K562 (cell line): ENCODE results near the gene NCOA3. TPM values are rescaled to one million over a fixed set of nuclear protein-coding genes. Genes with fewer than 3 reads are reported as not detected.

ENCODE experiments used
- ATAC-seq: fragments of 200-7000 bp; cut with Tn5 transposase; 3 replicates; pipeline ENCODE4 v1.9.1; 2020; ENCODE audit warnings: moderate library complexity
- BruUV-seq: library from RNA; stranded (reverse); fragments of 400-500 nt; replicated peaks from 2 replicates; lab custom pipeline; 2021; lab: Mats Ljungman, UMichigan
- CTCF ChIA-PET: fragments of 300-600 bp; formaldehyde crosslinking; extraction: SDS; loops from one replicate; lab custom pipeline; 2021; ENCODE audit warnings: low intra/inter-chr PET ratio; lab: Yijun Ruan, JAX
- POLR2A ChIA-PET: fragments of 300-600, 350-650 bp; sonication (Branson Sonifier 250); formaldehyde crosslinking; extraction: SDS; loops from one replicate; lab custom pipeline; 2021; ENCODE audit warnings: antibody characterized with exemption, inconsistent platforms; lab: Yijun Ruan, JAX
- DNase-seq, 4 experiments: peaks; one replicate each; pipeline versions ENCODE4 v3.0.0 to v3.0.0-alpha.2; 2011 to 2018; ENCODE audit warnings: low spot score in 3 of 4, mixed read lengths in 3 of 4; ENCODE audit errors: extremely low read depth in 1 of 4
- FAIRE-seq: peaks from 2 replicates; lab custom pipeline; 2011; peaks lifted over from hg19 to GRCh38; lab: Jason Lieb, UNC
- H2AFZ ChIP-seq: 2 replicates; pipeline ENCODE4 v1.6.0; 2011; ENCODE audit warnings: low read depth, low read length, control low read depth, inconsistent platforms
- H3K27ac ChIP-seq: fragments of 200-600 bp; 3 replicates; pipeline ENCODE4 v1.8.0; 2011; ENCODE audit warnings: low read depth, mild to moderate bottlenecking, control low read depth, inconsistent platforms, low read length, moderate library complexity, mixed read lengths; ENCODE audit errors: extremely low read depth
- H3K27me3 ChIP-seq, 2 experiments: fragments of 300-600 bp in 1 of 2; 2 replicates in 1 of 2; 3 replicates in 1 of 2; pipeline versions ENCODE4 v1.6.0 to v1.8.0; 2011; ENCODE audit warnings: inconsistent platforms in 2 of 2, low read length in 2 of 2, mild to moderate bottlenecking in 1 of 2, mixed read lengths in 1 of 2, moderate library complexity in 1 of 2; ENCODE audit not compliant: control insufficient read depth in 2 of 2, insufficient read depth in 2 of 2
- H3K36me3 ChIP-seq: fragments of 300-600 bp; 3 replicates; pipeline ENCODE4 v1.8.0; 2011; ENCODE audit warnings: mild to moderate bottlenecking, low read length, inconsistent platforms; ENCODE audit not compliant: control insufficient read depth, insufficient read depth
- H3K4me1 ChIP-seq, 2 experiments: fragments of 200-600 bp in 1 of 2; replicated peaks in 1 of 2; 2 replicates in 1 of 2; 3 replicates in 1 of 2; pipeline versions ENCODE4 v1.5.1 to v1.8.0; 2011; ENCODE audit warnings: inconsistent platforms in 2 of 2, low read length in 2 of 2, mild to moderate bottlenecking in 1 of 2, mixed read lengths in 1 of 2, moderate library complexity in 1 of 2; ENCODE audit not compliant: control insufficient read depth in 2 of 2, insufficient read depth in 2 of 2
- H3K4me2 ChIP-seq: 2 replicates; pipeline ENCODE4 v1.6.1; 2011; ENCODE audit warnings: low read length, control low read depth, inconsistent platforms, mixed read lengths; ENCODE audit not compliant: insufficient read depth
- H3K4me3 ChIP-seq: fragments of 200-600 bp; sonication (generic), shearing (Covaris generic); 2 replicates; pipeline ENCODE4 v1.5.1; 2016; ENCODE audit warnings: control low read depth, inconsistent platforms
- H3K79me2 ChIP-seq: fragments of 200-600 bp; 3 replicates; pipeline ENCODE4 v1.8.0; 2011; ENCODE audit warnings: low read length, inconsistent platforms; ENCODE audit not compliant: control insufficient read depth, insufficient read depth
- H3K9ac ChIP-seq, 2 experiments: 2 replicates each; pipeline versions ENCODE4 v1.6.0 to v1.6.1; 2011; ENCODE audit warnings: low read depth in 2 of 2, low read length in 2 of 2, control low read depth in 1 of 2, inconsistent platforms in 1 of 2, mild to moderate bottlenecking in 1 of 2, mixed read lengths in 1 of 2; ENCODE audit not compliant: insufficient read depth in 1 of 2
- H3K9me1 ChIP-seq: one replicate; pipeline ENCODE4 v1.6.0; 2011; ENCODE audit warnings: inconsistent platforms, mild to moderate bottlenecking, low read length, moderate library complexity; ENCODE audit not compliant: control insufficient read depth, insufficient read depth
- H3K9me3 ChIP-seq: replicated peaks from 2 replicates; pipeline ENCODE4 v1.5.1; 2011; ENCODE audit warnings: low read depth, low read length, inconsistent platforms; ENCODE audit not compliant: control insufficient read depth, insufficient read depth
- H4K20me1 ChIP-seq: replicated peaks from 2 replicates; pipeline ENCODE4 v1.6.1; 2011; ENCODE audit warnings: low read length, inconsistent platforms, mixed read lengths; ENCODE audit not compliant: control insufficient read depth, insufficient read depth
- ATF1 ChIP-seq, 2 experiments: fragments of 450-650 bp in 1 of 2; IDR thresholded peaks; 2 replicates each; pipeline ENCODE4 v1.6.1; 2016; ENCODE audit warnings: missing compliant biosample characterization in 1 of 2, missing genetic modification characterization in 1 of 2
- EWSR1 ChIP-seq: fragments of 450-650 bp; IDR thresholded peaks from 2 replicates; pipeline ENCODE4 v1.6.1; 2018; ENCODE audit warnings: borderline replicate concordance, mild to moderate bottlenecking, low read depth, moderate library complexity; ENCODE audit not compliant: partially characterized antibody
- FOXJ2 ChIP-seq: fragments of 200-800 bp; sonication (Bioruptor generic); IDR thresholded peaks from 2 replicates; pipeline ENCODE4 v1.6.1; 2016; ENCODE audit warnings: missing genetic modification characterization, missing compliant biosample characterization
- GABPB1 ChIP-seq: sonication (generic); formaldehyde crosslinking; IDR thresholded peaks from 2 replicates; pipeline ENCODE4 v1.8.0; 2022; ENCODE audit warnings: mild to moderate bottlenecking, missing genetic modification reagents
- JUN ChIP-seq, 2 experiments: sonication (generic) in 1 of 2; formaldehyde crosslinking in 1 of 2; IDR thresholded peaks; 2 replicates each; pipeline versions ENCODE4 v1.6.1 to v1.8.0; 2012 to 2022; ENCODE audit warnings: borderline replicate concordance in 2 of 2, mild to moderate bottlenecking in 2 of 2, improper control_type of control experiment in 1 of 2, low read depth in 1 of 2, low read length in 1 of 2, missing genetic modification reagents in 1 of 2
- NR2C1 ChIP-seq, 2 experiments: fragments of 450-650 bp; IDR thresholded peaks; 2 replicates each; pipeline ENCODE4 v1.6.1; 2017; ENCODE audit warnings: mild to moderate bottlenecking in 2 of 2, antibody characterized with exemption in 1 of 2, inconsistent platforms in 1 of 2, missing compliant biosample characterization in 1 of 2, missing genetic modification characterization in 1 of 2
- PURB ChIP-seq: sonication (generic); formaldehyde crosslinking; IDR thresholded peaks from 2 replicates; pipeline ENCODE4 v1.9.0; 2021; ENCODE audit warnings: low read depth, mild to moderate bottlenecking, missing genetic modification reagents
- RCOR1 ChIP-seq, 2 experiments: IDR thresholded peaks; 2 replicates each; pipeline ENCODE4 v1.6.1; 2012; ENCODE audit warnings: low read depth in 2 of 2, low read length in 2 of 2, borderline replicate concordance in 1 of 2, improper control_type of control experiment in 1 of 2
- SMAD2 ChIP-seq: fragments of 150-350 bp; IDR thresholded peaks from 2 replicates; pipeline ENCODE4 v1.6.1; 2014; ENCODE audit warnings: low read depth, mild to moderate bottlenecking, low read length
- ZFPM2 ChIP-seq: fragments of 250-450 bp; sonication (Bioruptor Pico); IDR thresholded peaks from 2 replicates; pipeline ENCODE4 v1.5.1; 2022; ENCODE audit warnings: mild to moderate bottlenecking
- WGBS: fragments of 100-300 bp; shearing (Covaris generic); methylation state at CpG from one replicate; pipeline ENCODE4 v1.1.6; 2016; ENCODE audit warnings: low coverage, mixed read lengths; ENCODE audit not compliant: insufficient coverage; ENCODE audit errors: missing lambda C conversion rate; 5-methylcytosine and 5-hydroxymethylcytosine counted together
- in situ Hi-C: fragments of 300-500 bp; cut with MboI; formaldehyde crosslinking; loops from 4 replicates; pipeline ENCODE4 v1.15.0; 2018; ENCODE audit warnings: inconsistent platforms, mixed read lengths
- intact Hi-C: fragments of 100-400 bp; cut with micrococcal nuclease; formaldehyde crosslinking; loops from 2 replicates; pipeline ENCODE4 v1.14.2; 2022
- polyA plus RNA-seq, 8 experiments: library from polyadenylated mRNA; depleted of rRNA in 4 of 8; stranded (reverse) in 5 of 8; unstranded in 3 of 8; fragments of >200 nt; fragmentation: Nextera tagmentation in 2 of 8; fragmentation: Illumina TruSeq in 1 of 8; extraction: Ambion mirVana in 2 of 8; extraction: Trizol in 1 of 8; gene quantifications; 2 replicates each; pipeline versions ENCODE4 v1.2.1 to v1.2.3, GENCODE V29; 2011 to 2014; ENCODE audit warnings: inconsistent platforms in 1 of 8, missing spikeins in 1 of 8
- total RNA-seq, 7 experiments: library from RNA; depleted of rRNA in 6 of 7; stranded (reverse); fragments of >200 nt in 6 of 7; fragmentation: Illumina TruSeq in 2 of 7; extraction: Trizol in 2 of 7; gene quantifications; 2 replicates each; pipeline versions ENCODE4 v1.2.1 to v1.2.3, GENCODE V29; 2011 to 2021; ENCODE audit warnings: low replicate concordance in 1 of 7
- TF ChIP-seq, protein P1 (sequence below): sonication (generic); formaldehyde crosslinking; IDR thresholded peaks from 2 replicates; pipeline ENCODE4 v1.8.1; 2023; ENCODE audit warnings: mild to moderate bottlenecking, missing genetic modification reagents
- TF ChIP-seq, protein P2 (sequence below): fragments of 450-650 bp; IDR thresholded peaks from 2 replicates; pipeline ENCODE4 v1.6.1; 2018; ENCODE audit warnings: mild to moderate bottlenecking, low read depth; ENCODE audit not compliant: partially characterized antibody
- TF ChIP-seq, protein P3 (sequence below): fragments of 450-650 bp; IDR thresholded peaks from 2 replicates; pipeline ENCODE4 v1.6.1; 2017; ENCODE audit warnings: antibody characterized with exemption, mild to moderate bottlenecking

The NCOA3 gene
- total and polyA plus RNA-seq, 9 of the 15 experiments (the other 6 are each of a cell fraction or from before 2014, with no cell fraction given) = 3.2 to 24.3 (median 14.4) TPM

DNA sequence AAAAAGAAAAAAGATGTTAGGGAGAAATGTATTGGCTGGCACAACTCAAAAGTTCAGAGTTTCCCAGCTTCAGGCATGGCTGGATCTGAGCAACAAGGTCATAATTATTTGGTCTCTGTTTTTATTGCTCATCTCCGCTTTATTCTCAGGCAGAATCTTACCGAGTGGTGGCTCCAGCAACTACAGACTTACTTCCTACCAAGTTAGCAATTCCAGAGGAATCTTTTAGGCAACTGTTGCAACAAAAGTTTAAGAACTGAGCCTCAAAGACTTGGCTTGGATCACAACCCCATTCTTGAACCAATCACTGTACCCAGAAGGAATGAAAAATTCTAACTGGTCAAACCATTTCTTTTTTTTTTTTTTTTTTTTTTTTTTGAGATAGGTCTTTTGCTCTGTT, 35.5 kb upstream of the NCOA3 start:
- H3K4me3 ChIP-seq = no peak overlapping the region
- H3K9me3 ChIP-seq = no peaks in the 10 kb centered on the region; the same call in 1 of the 2 replicates
- H3K9ac ChIP-seq = no peak overlapping the region
- ChIA-PET CTCF (no interaction called here), POLR2A (no interaction called here)
- no peaks in the 10 kb centered on the region for H3K79me2 ChIP-seq
- no peaks in the 10 kb centered on the region for H3K36me3 ChIP-seq
- in situ Hi-C loops (no loop called here), intact Hi-C loops (no loop called here)
- ATAC-seq (no peak), FAIRE-seq (no peak), DNase-seq (no peak)
- WGBS = 89% methylated on average over 2 of the region's 2 CpGs
- BruUV-seq = no TSS peak
- peaks cover 0 to 21% of the 10 kb centered on the region in 2 experiments; a peak in 4 of 5 replicates for H3K4me1 ChIP-seq
- H3K27ac ChIP-seq = no peak overlapping the region
- no peak overlapping the region for H3K4me2 ChIP-seq
- H3K9me1 ChIP-seq = no peaks in the 10 kb centered on the region
- no peaks in the 10 kb centered on the region for H4K20me1 ChIP-seq
- peak overlapping the region; percentile 70 for H2AFZ ChIP-seq
- no peaks in the 10 kb centered on the region for H3K27me3 ChIP-seq
- TF ChIP-seq ZFPM2 = no peak
- TF ChIP-seq RCOR1 (IDR thresholded peaks at IDR 0.05; ENCODE audit: borderline replicate concordance in 1 of 2, low read depth in 2 of 2, low read length in 2 of 2) = no peak
- TF ChIP-seq NR2C1 (IDR thresholded peaks at IDR 0.05) = no peak
- TF ChIP-seq NR2C1 (tag; IDR thresholded peaks at IDR 0.05) = no peak
- TF ChIP-seq GABPB1 (CRISPR knock-in tag) = no peak
- TF ChIP-seq ATF1 (CRISPR knock-in tag; IDR thresholded peaks at IDR 0.05) = no peak
- TF ChIP-seq ATF1 (tag; IDR thresholded peaks at IDR 0.05) = no peak
- TF ChIP-seq EWSR1 = peak; percentile 47
- TF ChIP-seq, protein P1, sequence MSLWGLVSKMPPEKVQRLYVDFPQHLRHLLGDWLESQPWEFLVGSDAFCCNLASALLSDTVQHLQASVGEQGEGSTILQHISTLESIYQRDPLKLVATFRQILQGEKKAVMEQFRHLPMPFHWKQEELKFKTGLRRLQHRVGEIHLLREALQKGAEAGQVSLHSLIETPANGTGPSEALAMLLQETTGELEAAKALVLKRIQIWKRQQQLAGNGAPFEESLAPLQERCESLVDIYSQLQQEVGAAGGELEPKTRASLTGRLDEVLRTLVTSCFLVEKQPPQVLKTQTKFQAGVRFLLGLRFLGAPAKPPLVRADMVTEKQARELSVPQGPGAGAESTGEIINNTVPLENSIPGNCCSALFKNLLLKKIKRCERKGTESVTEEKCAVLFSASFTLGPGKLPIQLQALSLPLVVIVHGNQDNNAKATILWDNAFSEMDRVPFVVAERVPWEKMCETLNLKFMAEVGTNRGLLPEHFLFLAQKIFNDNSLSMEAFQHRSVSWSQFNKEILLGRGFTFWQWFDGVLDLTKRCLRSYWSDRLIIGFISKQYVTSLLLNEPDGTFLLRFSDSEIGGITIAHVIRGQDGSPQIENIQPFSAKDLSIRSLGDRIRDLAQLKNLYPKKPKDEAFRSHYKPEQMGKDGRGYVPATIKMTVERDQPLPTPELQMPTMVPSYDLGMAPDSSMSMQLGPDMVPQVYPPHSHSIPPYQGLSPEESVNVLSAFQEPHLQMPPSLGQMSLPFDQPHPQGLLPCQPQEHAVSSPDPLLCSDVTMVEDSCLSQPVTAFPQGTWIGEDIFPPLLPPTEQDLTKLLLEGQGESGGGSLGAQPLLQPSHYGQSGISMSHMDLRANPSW (CRISPR knock-in tag) = no peak
- no peak for TF ChIP-seq PURB (CRISPR knock-in tag)
- TF ChIP-seq, protein P2, sequence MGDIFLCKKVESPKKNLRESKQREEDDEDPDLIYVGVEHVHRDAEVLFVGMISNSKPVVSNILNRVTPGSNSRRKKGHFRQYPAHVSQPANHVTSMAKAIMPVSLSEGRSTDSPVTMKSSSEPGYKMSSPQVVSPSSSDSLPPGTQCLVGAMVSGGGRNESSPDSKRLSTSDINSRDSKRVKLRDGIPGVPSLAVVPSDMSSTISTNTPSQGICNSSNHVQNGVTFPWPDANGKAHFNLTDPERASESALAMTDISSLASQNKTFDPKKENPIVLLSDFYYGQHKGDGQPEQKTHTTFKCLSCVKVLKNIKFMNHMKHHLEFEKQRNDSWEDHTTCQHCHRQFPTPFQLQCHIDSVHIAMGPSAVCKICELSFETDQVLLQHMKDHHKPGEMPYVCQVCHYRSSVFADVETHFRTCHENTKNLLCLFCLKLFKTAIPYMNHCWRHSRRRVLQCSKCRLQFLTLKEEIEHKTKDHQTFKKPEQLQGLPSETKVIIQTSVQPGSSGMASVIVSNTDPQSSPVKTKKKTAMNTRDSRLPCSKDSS = no peak
- TF ChIP-seq FOXJ2 = no peak
- no peak for TF ChIP-seq JUN (IDR thresholded peaks at IDR 0.05; ENCODE audit: borderline replicate concordance, low read depth, low read length)
- TF ChIP-seq JUN (CRISPR knock-in tag; IDR thresholded peaks at IDR 0.05; ENCODE audit: borderline replicate concordance) = no peak
- TF ChIP-seq, protein P3, sequence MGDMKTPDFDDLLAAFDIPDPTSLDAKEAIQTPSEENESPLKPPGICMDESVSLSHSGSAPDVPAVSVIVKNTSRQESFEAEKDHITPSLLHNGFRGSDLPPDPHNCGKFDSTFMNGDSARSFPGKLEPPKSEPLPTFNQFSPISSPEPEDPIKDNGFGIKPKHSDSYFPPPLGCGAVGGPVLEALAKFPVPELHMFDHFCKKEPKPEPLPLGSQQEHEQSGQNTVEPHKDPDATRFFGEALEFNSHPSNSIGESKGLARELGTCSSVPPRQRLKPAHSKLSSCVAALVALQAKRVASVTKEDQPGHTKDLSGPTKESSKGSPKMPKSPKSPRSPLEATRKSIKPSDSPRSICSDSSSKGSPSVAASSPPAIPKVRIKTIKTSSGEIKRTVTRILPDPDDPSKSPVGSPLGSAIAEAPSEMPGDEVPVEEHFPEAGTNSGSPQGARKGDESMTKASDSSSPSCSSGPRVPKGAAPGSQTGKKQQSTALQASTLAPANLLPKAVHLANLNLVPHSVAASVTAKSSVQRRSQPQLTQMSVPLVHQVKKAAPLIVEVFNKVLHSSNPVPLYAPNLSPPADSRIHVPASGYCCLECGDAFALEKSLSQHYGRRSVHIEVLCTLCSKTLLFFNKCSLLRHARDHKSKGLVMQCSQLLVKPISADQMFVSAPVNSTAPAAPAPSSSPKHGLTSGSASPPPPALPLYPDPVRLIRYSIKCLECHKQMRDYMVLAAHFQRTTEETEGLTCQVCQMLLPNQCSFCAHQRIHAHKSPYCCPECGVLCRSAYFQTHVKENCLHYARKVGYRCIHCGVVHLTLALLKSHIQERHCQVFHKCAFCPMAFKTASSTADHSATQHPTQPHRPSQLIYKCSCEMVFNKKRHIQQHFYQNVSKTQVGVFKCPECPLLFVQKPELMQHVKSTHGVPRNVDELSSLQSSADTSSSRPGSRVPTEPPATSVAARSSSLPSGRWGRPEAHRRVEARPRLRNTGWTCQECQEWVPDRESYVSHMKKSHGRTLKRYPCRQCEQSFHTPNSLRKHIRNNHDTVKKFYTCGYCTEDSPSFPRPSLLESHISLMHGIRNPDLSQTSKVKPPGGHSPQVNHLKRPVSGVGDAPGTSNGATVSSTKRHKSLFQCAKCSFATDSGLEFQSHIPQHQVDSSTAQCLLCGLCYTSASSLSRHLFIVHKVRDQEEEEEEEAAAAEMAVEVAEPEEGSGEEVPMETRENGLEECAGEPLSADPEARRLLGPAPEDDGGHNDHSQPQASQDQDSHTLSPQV = no peak
- no peak for TF ChIP-seq SMAD2
